H4 (cell line): ENCODE results near the gene OPCML. TPM values are rescaled to one million over a fixed set of nuclear protein-coding genes. Genes with fewer than 3 reads are reported as not detected.

ENCODE experiments used
- DNase-seq: peaks from one replicate; pipeline ENCODE4 v3.0.0-alpha.2; 2015; ENCODE audit warnings: low spot score
- total RNA-seq: library from RNA; depleted of rRNA; stranded (reverse); fragments of >200 nt; shearing (Covaris generic); gene quantifications from 2 replicates; pipeline ENCODE4 v1.2.3, GENCODE V29; 2014

OPCML gene
- total RNA-seq, 1 experiment from 2014 or later = 0.12 TPM

GRCh38 chr11:132493801-132494200 is 1038.5 kb downstream of the OPCML start:
- peak; percentile 13 for DNase-seq

GRCh38 chr11:132490978-132491377 is 1041.3 kb downstream of the OPCML start:
- no peak for DNase-seq

- no peak for DNase-seq
These were observed 1046.2 kb downstream of the OPCML start for GRCh38 chr11:132486060-132486459.

- DNase-seq = no peak
These were observed 1057.3 kb downstream of the OPCML start for GRCh38 chr11:132475026-132475425.

- no peak for DNase-seq
These were observed 1059.7 kb downstream of the OPCML start for GRCh38 chr11:132472411-132473172.

GRCh38 chr11:132471466-132471865 is 1060.8 kb downstream of the OPCML start:
- DNase-seq = no peak

GRCh38 chr11:132466983-132467382 is 1065.3 kb downstream of the OPCML start:
- no peak for DNase-seq

- no peak for DNase-seq
These were observed 1067.4 kb downstream of the OPCML start for GRCh38 chr11:132464939-132465338.

- DNase-seq = no peak
These were observed 1068.3 kb downstream of the OPCML start for GRCh38 chr11:132464003-132464342.

- DNase-seq = no peak
These were observed 1068.9 kb downstream of the OPCML start for GRCh38 chr11:132463295-132464002.

- DNase-seq = no peak
These were observed 1072.6 kb downstream of the OPCML start for GRCh38 chr11:132459736-132460135.

GRCh38 chr11:132457445-132457844 is 1074.9 kb downstream of the OPCML start:
- DNase-seq = no peak

- no peak for DNase-seq
These were observed 1075.5 kb downstream of the OPCML start for GRCh38 chr11:132456751-132457328.

- DNase-seq = no peak
These were observed 1077.3 kb downstream of the OPCML start for GRCh38 chr11:132455044-132455443.

GRCh38 chr11:132453406-132453805 is 1078.9 kb downstream of the OPCML start:
- DNase-seq = no peak

- DNase-seq = no peak
These were observed 1079.7 kb downstream of the OPCML start for GRCh38 chr11:132452616-132453015.

GRCh38 chr11:132451942-132452601 is 1080.2 kb downstream of the OPCML start:
- DNase-seq = no peak

- no peak for DNase-seq
These were observed 1081.7 kb downstream of the OPCML start for GRCh38 chr11:132450631-132451030.

- no peak for DNase-seq
These were observed 1083.8 kb downstream of the OPCML start for GRCh38 chr11:132448334-132448995.

GRCh38 chr11:132447761-132448160 is 1084.5 kb downstream of the OPCML start:
- DNase-seq = no peak

GRCh38 chr11:132445859-132446291 is 1086.4 kb downstream of the OPCML start:
- no peak for DNase-seq

GRCh38 chr11:132444911-132445310 is 1087.4 kb downstream of the OPCML start:
- no peak for DNase-seq
